ENCODE measurements around the gene MICALL2.

The MICALL2 gene

DNA sequence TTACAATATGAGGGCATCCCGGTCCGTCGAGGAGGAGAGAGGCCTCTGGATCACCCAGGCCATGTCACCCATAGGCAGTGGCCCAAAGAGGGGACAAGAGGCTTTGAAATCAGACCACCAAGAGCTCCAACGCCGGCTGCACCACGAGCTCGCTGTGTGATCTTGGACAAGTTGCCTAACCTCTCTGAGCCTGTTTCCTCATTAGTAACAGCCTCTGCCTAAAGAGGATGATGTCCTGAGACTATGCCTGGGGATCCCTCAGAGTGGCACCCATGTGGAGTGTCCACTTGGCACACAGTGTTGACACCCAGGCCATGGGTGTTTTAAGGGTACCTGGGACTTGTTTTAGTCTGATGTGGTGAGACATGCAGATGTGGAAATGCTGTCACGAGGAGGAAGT, 50.8 kb downstream of the MICALL2 start:
- H3K4me3 ChIP-seq (ENCODE audit: low read depth, low read length) = no peak overlapping the region
- H3K27ac ChIP-seq (ENCODE audit: low read depth, low read length) = no peak overlapping the region
- H3K36me3 ChIP-seq (ENCODE audit: control insufficient read depth, insufficient read depth, low read length) = no peaks in the 10 kb centered on the region
- no peaks in the 10 kb centered on the region for H3K9me3 ChIP-seq (ENCODE audit: control insufficient read depth, insufficient read depth, low read depth, low read length)
- no peak overlapping the region for H3K9ac ChIP-seq (ENCODE audit: low read length)
- H3K27me3 ChIP-seq (ENCODE audit: control insufficient read depth, insufficient read depth, low read length) = peaks cover 61% of the 10 kb centered on the region
- peaks cover 4% of the 10 kb centered on the region; the same call in 1 of the 2 replicates for H3K4me1 ChIP-seq (ENCODE audit: control insufficient read depth, insufficient read depth, low read length)

GRCh38 chr7:1407892-1408291, 51.4 kb downstream of the MICALL2 start:
- Histone ChIP-seq H3K36me3 (ENCODE audit: control insufficient read depth, insufficient read depth, low read length) (no peaks in the 10 kb centered on the region), H3K9ac (ENCODE audit: low read length) (no peak overlapping the region), H3K9me3 (ENCODE audit: control insufficient read depth, insufficient read depth, low read depth, low read length) (no peaks in the 10 kb centered on the region), H3K4me3 (ENCODE audit: low read depth, low read length) (no peak overlapping the region), H3K4me1 (ENCODE audit: control insufficient read depth, insufficient read depth, low read length) (peaks cover 4% of the 10 kb centered on the region; the same call in 1 of the 2 replicates), H3K27ac (ENCODE audit: low read depth, low read length) (no peak overlapping the region), H3K27me3 (ENCODE audit: control insufficient read depth, insufficient read depth, low read length) (peaks cover 62% of the 10 kb centered on the region)

GRCh38 chr7:1404898-1405548, 54.2 kb downstream of the MICALL2 start:
- H3K27ac ChIP-seq (ENCODE audit: low read depth, low read length) = no peak overlapping the region
- H3K9ac ChIP-seq (ENCODE audit: low read length) = no peak overlapping the region
- H3K4me1 ChIP-seq (ENCODE audit: control insufficient read depth, insufficient read depth, low read length) = peaks cover 4% of the 10 kb centered on the region
- H3K4me3 ChIP-seq (ENCODE audit: low read depth, low read length) = no peak overlapping the region
- peaks cover 5% of the 10 kb centered on the region; the same call in 1 of the 2 replicates for H3K9me3 ChIP-seq (ENCODE audit: control insufficient read depth, insufficient read depth, low read depth, low read length)
- no peaks in the 10 kb centered on the region for H3K36me3 ChIP-seq (ENCODE audit: control insufficient read depth, insufficient read depth, low read length)
- H3K27me3 ChIP-seq (ENCODE audit: control insufficient read depth, insufficient read depth, low read length) = peaks cover 77% of the 10 kb centered on the region

DNA sequence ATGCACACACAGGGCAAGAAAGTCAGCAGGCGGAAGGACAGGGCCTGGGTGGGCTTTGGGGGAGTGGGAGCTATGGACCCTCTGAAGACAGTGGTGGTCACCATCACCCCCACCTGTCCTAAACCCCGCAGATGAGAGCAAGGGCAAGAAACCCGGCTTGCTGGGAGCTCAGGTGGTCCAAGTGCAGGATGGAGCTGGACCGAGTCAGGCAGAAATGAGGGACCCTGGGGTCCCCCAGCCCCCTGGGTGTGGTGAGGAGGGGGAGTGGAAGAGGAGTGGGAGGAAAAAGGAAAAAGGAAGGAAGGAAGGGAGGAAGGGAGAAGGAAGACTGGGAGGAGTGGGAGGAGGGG, 54.8 kb downstream of the MICALL2 start:
- Histone ChIP-seq H3K9ac (ENCODE audit: low read length) (no peak overlapping the region), H3K27ac (ENCODE audit: low read depth, low read length) (no peak overlapping the region), H3K36me3 (ENCODE audit: control insufficient read depth, insufficient read depth, low read length) (no peaks in the 10 kb centered on the region), H3K9me3 (ENCODE audit: control insufficient read depth, insufficient read depth, low read depth, low read length) (peaks cover 5% of the 10 kb centered on the region; the same call in 1 of the 2 replicates), H3K4me3 (ENCODE audit: low read depth, low read length) (peak overlapping the region; percentile 44), H3K4me1 (ENCODE audit: control insufficient read depth, insufficient read depth, low read length) (peaks cover 4% of the 10 kb centered on the region), H3K27me3 (ENCODE audit: control insufficient read depth, insufficient read depth, low read length) (peaks cover 81% of the 10 kb centered on the region)

- Histone ChIP-seq H3K9ac (ENCODE audit: low read length) (no peak overlapping the region), H3K27ac (ENCODE audit: low read depth, low read length) (no peak overlapping the region), H3K4me1 (ENCODE audit: control insufficient read depth, insufficient read depth, low read length) (peaks cover 4% of the 10 kb centered on the region), H3K36me3 (ENCODE audit: control insufficient read depth, insufficient read depth, low read length) (no peaks in the 10 kb centered on the region), H3K4me3 (ENCODE audit: low read depth, low read length) (peak overlapping the region; percentile 44), H3K27me3 (ENCODE audit: control insufficient read depth, insufficient read depth, low read length) (peaks cover 82% of the 10 kb centered on the region), H3K9me3 (ENCODE audit: control insufficient read depth, insufficient read depth, low read depth, low read length) (peaks cover 5% of the 10 kb centered on the region; the same call in 1 of the 2 replicates)
Observed at GRCh38 chr7:1403638-1404459, 55.4 kb downstream of the MICALL2 start.

GRCh38 chr7:1402791-1403637, 56.3 kb downstream of the MICALL2 start:
- no peak overlapping the region for H3K27ac ChIP-seq (ENCODE audit: low read depth, low read length)
- no peaks in the 10 kb centered on the region for H3K36me3 ChIP-seq (ENCODE audit: control insufficient read depth, insufficient read depth, low read length)
- peaks cover 80% of the 10 kb centered on the region for H3K27me3 ChIP-seq (ENCODE audit: control insufficient read depth, insufficient read depth, low read length)
- peaks cover 5% of the 10 kb centered on the region; the same call in 1 of the 2 replicates for H3K9me3 ChIP-seq (ENCODE audit: control insufficient read depth, insufficient read depth, low read depth, low read length)
- no peak overlapping the region for H3K4me3 ChIP-seq (ENCODE audit: low read depth, low read length)
- no peak overlapping the region for H3K9ac ChIP-seq (ENCODE audit: low read length)
- peaks cover 4% of the 10 kb centered on the region for H3K4me1 ChIP-seq (ENCODE audit: control insufficient read depth, insufficient read depth, low read length)

GRCh38 chr7:1402110-1402790, 57.0 kb downstream of the MICALL2 start:
- H3K27ac ChIP-seq (ENCODE audit: low read depth, low read length) = no peak overlapping the region
- peaks cover 73% of the 10 kb centered on the region for H3K27me3 ChIP-seq (ENCODE audit: control insufficient read depth, insufficient read depth, low read length)
- H3K9ac ChIP-seq (ENCODE audit: low read length) = no peak overlapping the region
- H3K4me3 ChIP-seq (ENCODE audit: low read depth, low read length) = no peak overlapping the region
- no peaks in the 10 kb centered on the region for H3K36me3 ChIP-seq (ENCODE audit: control insufficient read depth, insufficient read depth, low read length)
- H3K9me3 ChIP-seq (ENCODE audit: control insufficient read depth, insufficient read depth, low read depth, low read length) = peaks cover 7% of the 10 kb centered on the region; the same call in 1 of the 2 replicates
- peaks cover 4% of the 10 kb centered on the region for H3K4me1 ChIP-seq (ENCODE audit: control insufficient read depth, insufficient read depth, low read length)

- no peak overlapping the region for H3K27ac ChIP-seq (ENCODE audit: low read depth, low read length)
- H3K9ac ChIP-seq (ENCODE audit: low read length) = no peak overlapping the region
- H3K4me1 ChIP-seq (ENCODE audit: control insufficient read depth, insufficient read depth, low read length) = peaks cover 4% of the 10 kb centered on the region
- peaks cover 72% of the 10 kb centered on the region for H3K27me3 ChIP-seq (ENCODE audit: control insufficient read depth, insufficient read depth, low read length)
- H3K36me3 ChIP-seq (ENCODE audit: control insufficient read depth, insufficient read depth, low read length) = no peaks in the 10 kb centered on the region
- no peak overlapping the region for H3K4me3 ChIP-seq (ENCODE audit: low read depth, low read length)
- peaks cover 8% of the 10 kb centered on the region; the same call in 1 of the 2 replicates for H3K9me3 ChIP-seq (ENCODE audit: control insufficient read depth, insufficient read depth, low read depth, low read length)
Observed at GRCh38 chr7:1401011-1401410, 58.3 kb downstream of the MICALL2 start.

- no peak overlapping the region for H3K9ac ChIP-seq (ENCODE audit: low read length)
- no peak overlapping the region for H3K4me3 ChIP-seq (ENCODE audit: low read depth, low read length)
- peaks cover 8% of the 10 kb centered on the region; the same call in 1 of the 2 replicates for H3K9me3 ChIP-seq (ENCODE audit: control insufficient read depth, insufficient read depth, low read depth, low read length)
- H3K27me3 ChIP-seq (ENCODE audit: control insufficient read depth, insufficient read depth, low read length) = peaks cover 70% of the 10 kb centered on the region
- H3K27ac ChIP-seq (ENCODE audit: low read depth, low read length) = no peak overlapping the region
- H3K4me1 ChIP-seq (ENCODE audit: control insufficient read depth, insufficient read depth, low read length) = peaks cover 4% of the 10 kb centered on the region
- H3K36me3 ChIP-seq (ENCODE audit: control insufficient read depth, insufficient read depth, low read length) = no peaks in the 10 kb centered on the region
Observed at GRCh38 chr7:1400371-1400770, 58.9 kb downstream of the MICALL2 start.

DNA sequence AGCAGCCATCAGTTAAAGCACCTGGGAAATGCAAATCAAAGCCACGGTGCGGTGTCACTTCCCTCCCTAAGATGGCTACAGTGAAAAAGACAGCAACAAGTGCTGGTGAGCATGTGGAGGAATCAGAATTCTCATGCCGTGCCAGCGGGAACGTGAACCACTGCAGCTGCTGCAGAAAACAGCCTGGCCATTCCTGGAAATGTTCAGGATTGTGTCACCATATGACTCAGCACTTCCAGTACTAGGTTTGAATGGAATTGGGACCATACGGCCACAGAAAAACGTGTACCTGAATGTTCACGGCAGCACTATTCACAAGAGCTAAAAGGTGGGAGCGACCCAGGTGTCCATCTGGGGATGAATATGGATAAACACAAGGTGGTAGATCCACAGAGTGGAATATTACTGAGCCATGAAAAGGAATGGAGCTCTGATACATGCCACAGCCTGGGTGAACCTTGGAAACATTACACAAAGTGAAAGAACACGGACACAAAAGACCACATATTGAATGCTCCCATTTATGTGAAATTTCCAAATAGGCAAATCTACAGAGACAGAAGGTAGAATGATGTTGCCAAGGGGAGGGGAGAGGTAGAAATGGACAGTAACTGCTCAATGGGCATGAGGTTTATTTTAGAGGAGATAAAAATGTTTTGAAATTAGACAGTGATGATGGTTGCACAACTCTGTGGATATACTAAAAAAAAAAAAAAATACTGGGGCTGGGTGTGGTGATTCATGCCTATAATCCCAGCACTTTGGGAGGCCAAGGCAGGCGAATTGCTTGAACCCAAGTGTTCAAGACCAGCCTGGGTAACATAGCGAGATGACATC, 61.6 kb downstream of the MICALL2 start:
- no peak overlapping the region for H3K27ac ChIP-seq (ENCODE audit: low read depth, low read length)
- H3K4me1 ChIP-seq (ENCODE audit: control insufficient read depth, insufficient read depth, low read length) = no peaks in the 10 kb centered on the region; the same call in 1 of the 2 replicates
- H3K9me3 ChIP-seq (ENCODE audit: control insufficient read depth, insufficient read depth, low read depth, low read length) = peaks cover 17% of the 10 kb centered on the region
- no peak overlapping the region for H3K9ac ChIP-seq (ENCODE audit: low read length)
- no peaks in the 10 kb centered on the region for H3K36me3 ChIP-seq (ENCODE audit: control insufficient read depth, insufficient read depth, low read length)
- H3K4me3 ChIP-seq (ENCODE audit: low read depth, low read length) = no peak overlapping the region
- H3K27me3 ChIP-seq (ENCODE audit: control insufficient read depth, insufficient read depth, low read length) = peaks cover 53% of the 10 kb centered on the region

Data from HUES6 (cell line).